RCC 7860 (cell line): ENCODE data around the gene SAMD5.

ENCODE experiments used
- DNase-seq: peaks from one replicate; pipeline ENCODE4 v3.0.0-alpha.2; 2015; ENCODE audit warnings: low spot score
- FAIRE-seq: peaks from 2 replicates; lab custom pipeline; 2012; peaks lifted over from hg19 to GRCh38; lab: Jason Lieb, UNC

SAMD5 gene

GRCh38 chr6:147617366-147617765 lies 108.9 kb downstream of the SAMD5 start:
- DNase-seq (no peak), FAIRE-seq (no peak)

- DNase-seq (no peak), FAIRE-seq (no peak)
Observed at GRCh38 chr6:147618457-147618856, 110.0 kb downstream of the SAMD5 start.

DNA sequence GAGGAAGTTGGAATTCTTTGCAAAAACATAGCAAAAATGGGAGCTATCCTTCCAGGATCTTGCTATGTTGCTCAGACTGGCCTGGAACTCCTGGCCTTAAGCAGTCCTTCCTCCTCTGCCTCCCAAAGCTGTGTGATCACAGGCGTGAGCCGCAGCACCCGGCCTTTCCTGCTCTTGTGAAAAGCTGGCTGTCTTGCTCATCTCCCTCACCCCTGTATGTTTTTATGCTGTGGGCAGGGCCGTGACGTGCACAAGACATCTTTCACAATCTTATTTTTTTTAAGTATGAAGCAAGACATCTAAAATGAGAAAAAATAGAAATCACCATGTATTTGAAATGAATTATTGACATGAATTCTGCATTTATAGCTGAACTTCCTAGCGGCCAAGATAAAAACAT lies 110.4 kb downstream of the SAMD5 start:
- FAIRE-seq, result no peak
- DNase-seq, result no peak
